Neural cell (in vitro differentiated cells): ENCODE measurements around the gene CKAP4.

ENCODE experiments used
- TF ChIP-seq, protein P1 (sequence below): fragments of 450-650 bp; IDR thresholded peaks from 2 replicates; pipeline ENCODE4 v1.5.1; 2014; ENCODE audit warnings: antibody characterized with exemption, mild to moderate bottlenecking, moderate library complexity; ENCODE audit not compliant: poor library complexity, severe bottlenecking
- TF ChIP-seq, protein P2 (sequence below): IDR thresholded peaks from 2 replicates; pipeline ENCODE4 v1.6.1; 2012; ENCODE audit warnings: borderline replicate concordance

DNA sequence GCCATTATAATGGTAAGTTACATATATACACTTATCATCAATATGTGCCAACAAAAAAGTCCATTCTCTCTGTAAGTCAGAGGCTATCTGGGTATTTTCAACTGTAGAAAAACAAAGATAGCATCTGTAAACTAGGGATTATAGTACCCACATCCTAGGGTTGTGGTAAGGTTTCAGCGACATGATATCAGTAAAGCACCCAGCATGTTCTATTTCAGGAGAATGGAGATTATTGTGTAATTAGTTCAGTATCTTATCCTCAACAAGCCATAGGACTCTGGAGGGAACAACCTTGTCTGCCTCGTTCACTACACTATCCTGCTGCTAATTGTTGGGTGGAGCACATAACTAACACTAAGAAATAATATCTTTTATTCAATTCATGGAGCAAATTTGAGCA, 19.7 kb upstream of the CKAP4 start:
- TF ChIP-seq, protein P1, sequence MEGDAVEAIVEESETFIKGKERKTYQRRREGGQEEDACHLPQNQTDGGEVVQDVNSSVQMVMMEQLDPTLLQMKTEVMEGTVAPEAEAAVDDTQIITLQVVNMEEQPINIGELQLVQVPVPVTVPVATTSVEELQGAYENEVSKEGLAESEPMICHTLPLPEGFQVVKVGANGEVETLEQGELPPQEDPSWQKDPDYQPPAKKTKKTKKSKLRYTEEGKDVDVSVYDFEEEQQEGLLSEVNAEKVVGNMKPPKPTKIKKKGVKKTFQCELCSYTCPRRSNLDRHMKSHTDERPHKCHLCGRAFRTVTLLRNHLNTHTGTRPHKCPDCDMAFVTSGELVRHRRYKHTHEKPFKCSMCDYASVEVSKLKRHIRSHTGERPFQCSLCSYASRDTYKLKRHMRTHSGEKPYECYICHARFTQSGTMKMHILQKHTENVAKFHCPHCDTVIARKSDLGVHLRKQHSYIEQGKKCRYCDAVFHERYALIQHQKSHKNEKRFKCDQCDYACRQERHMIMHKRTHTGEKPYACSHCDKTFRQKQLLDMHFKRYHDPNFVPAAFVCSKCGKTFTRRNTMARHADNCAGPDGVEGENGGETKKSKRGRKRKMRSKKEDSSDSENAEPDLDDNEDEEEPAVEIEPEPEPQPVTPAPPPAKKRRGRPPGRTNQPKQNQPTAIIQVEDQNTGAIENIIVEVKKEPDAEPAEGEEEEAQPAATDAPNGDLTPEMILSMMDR: no peak
- TF ChIP-seq, protein P2, sequence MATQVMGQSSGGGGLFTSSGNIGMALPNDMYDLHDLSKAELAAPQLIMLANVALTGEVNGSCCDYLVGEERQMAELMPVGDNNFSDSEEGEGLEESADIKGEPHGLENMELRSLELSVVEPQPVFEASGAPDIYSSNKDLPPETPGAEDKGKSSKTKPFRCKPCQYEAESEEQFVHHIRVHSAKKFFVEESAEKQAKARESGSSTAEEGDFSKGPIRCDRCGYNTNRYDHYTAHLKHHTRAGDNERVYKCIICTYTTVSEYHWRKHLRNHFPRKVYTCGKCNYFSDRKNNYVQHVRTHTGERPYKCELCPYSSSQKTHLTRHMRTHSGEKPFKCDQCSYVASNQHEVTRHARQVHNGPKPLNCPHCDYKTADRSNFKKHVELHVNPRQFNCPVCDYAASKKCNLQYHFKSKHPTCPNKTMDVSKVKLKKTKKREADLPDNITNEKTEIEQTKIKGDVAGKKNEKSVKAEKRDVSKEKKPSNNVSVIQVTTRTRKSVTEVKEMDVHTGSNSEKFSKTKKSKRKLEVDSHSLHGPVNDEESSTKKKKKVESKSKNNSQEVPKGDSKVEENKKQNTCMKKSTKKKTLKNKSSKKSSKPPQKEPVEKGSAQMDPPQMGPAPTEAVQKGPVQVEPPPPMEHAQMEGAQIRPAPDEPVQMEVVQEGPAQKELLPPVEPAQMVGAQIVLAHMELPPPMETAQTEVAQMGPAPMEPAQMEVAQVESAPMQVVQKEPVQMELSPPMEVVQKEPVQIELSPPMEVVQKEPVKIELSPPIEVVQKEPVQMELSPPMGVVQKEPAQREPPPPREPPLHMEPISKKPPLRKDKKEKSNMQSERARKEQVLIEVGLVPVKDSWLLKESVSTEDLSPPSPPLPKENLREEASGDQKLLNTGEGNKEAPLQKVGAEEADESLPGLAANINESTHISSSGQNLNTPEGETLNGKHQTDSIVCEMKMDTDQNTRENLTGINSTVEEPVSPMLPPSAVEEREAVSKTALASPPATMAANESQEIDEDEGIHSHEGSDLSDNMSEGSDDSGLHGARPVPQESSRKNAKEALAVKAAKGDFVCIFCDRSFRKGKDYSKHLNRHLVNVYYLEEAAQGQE: no peak
